Medulla oblongata (tissue), 1 donor: Measurements from ENCODE around the gene ARHGAP30.

Experiments
- DNase-seq: peaks from one replicate; pipeline ENCODE4 v3.0.0-alpha.2; 2015; ENCODE audit errors: extremely low spot score

ARHGAP30 gene

GRCh38 chr1:161089938-161090337, 20.2 kb upstream of the ARHGAP30 start:
- DNase-seq = no peak

GRCh38 chr1:161089251-161089924, 19.7 kb upstream of the ARHGAP30 start, which contains the start of gene NECTIN4:
TSS of gene NECTIN4 (minus strand) at chr1:161089558. CDS start at chr1:161089296, 262 bp downstream.
- DNase-seq = no peak

- DNase-seq = no peak
These were observed 19.0 kb upstream of the ARHGAP30 start for GRCh38 chr1:161088587-161089110.

- DNase-seq = no peak
These were observed 16.8 kb upstream of the ARHGAP30 start for GRCh38 chr1:161086457-161086856.

- DNase-seq = no peak
These were observed 15.5 kb upstream of the ARHGAP30 start for GRCh38 chr1:161085165-161085564.

- DNase-seq = no peak
These were observed 14.9 kb upstream of the ARHGAP30 start for GRCh38 chr1:161084597-161084988.

- DNase-seq = no peak
These were observed 14.3 kb upstream of the ARHGAP30 start for GRCh38 chr1:161083748-161084596.

GRCh38 chr1:161082996-161083747, 13.5 kb upstream of the ARHGAP30 start:
- DNase-seq = no peak

- no peak for DNase-seq
These were observed 12.8 kb upstream of the ARHGAP30 start for GRCh38 chr1:161082483-161082882.

GRCh38 chr1:161081519-161081918, 11.8 kb upstream of the ARHGAP30 start:
- DNase-seq = no peak

GRCh38 chr1:161080441-161081405, 11.0 kb upstream of the ARHGAP30 start:
- no peak for DNase-seq

- no peak for DNase-seq
These were observed 9.9 kb upstream of the ARHGAP30 start for GRCh38 chr1:161079436-161080110.

- no peak for DNase-seq
These were observed 7.7 kb upstream of the ARHGAP30 start for GRCh38 chr1:161077426-161077825.

GRCh38 chr1:161076410-161076809, 6.7 kb upstream of the ARHGAP30 start:
- no peak for DNase-seq

- no peak for DNase-seq
These were observed 5.1 kb upstream of the ARHGAP30 start for GRCh38 chr1:161074676-161075368.

- no peak for DNase-seq
These were observed 3.9 kb upstream of the ARHGAP30 start for GRCh38 chr1:161073474-161074121.

GRCh38 chr1:161072751-161073449, 3.2 kb upstream of the ARHGAP30 start:
- no peak for DNase-seq

- DNase-seq = peak; percentile 40
These were observed 2.2 kb upstream of the ARHGAP30 start for GRCh38 chr1:161071886-161072371.
